ENCODE measurements around the gene NPAT. TPM values are rescaled to one million over a fixed set of nuclear protein-coding genes. Genes with fewer than 3 reads are reported as not detected.
"Not testable (repeated sequence)": the region's sequence is repeated elsewhere in the genome, so short reads cannot be mapped to it uniquely, and the experiment has no call there.

Gene NPAT
- total RNA-seq, 1 donor from 2014 or later: 39.2 TPM

- no peaks in the 10 kb centered on the region for H3K9me3 Mint-ChIP-seq
- Histone ChIP-seq H3K4me2 (peak within 1 kb of the TSS; percentile 87), H3K79me2 (ENCODE audit: low read depth) (no peaks in the 10 kb centered on the region), H3F3A (ENCODE audit: low read depth) (no peaks in the 10 kb centered on the region), H3K9me3 (ENCODE audit: low read depth) (no peaks in the 10 kb centered on the region), H3K27ac (no peak within 1 kb of the TSS), H3K4me3 (peak within 1 kb of the TSS; percentile 62), H4K20me1 (ENCODE audit: low read depth) (peaks cover 5% of the 10 kb centered on the region), H3K36me3 (no peaks in the 10 kb centered on the region), H3K4me1 (no peaks in the 10 kb centered on the region), H3K27me3 (peaks cover 13% of the 10 kb centered on the region), H2AFZ (replicated peaks) (peak within 1 kb of the TSS; percentile 97), H3K9ac (no peak within 1 kb of the TSS)
- peaks cover 7% of the 10 kb centered on the region for H3K27me3 Mint-ChIP-seq (ENCODE audit: insufficient read depth, low read depth)
- no peak within 1 kb of the TSS for H3K27ac Mint-ChIP-seq
- peaks cover 8% of the 10 kb centered on the region for H3K36me3 Mint-ChIP-seq
- peak; percentile 36 for TF ChIP-seq CTCF (IDR thresholded peaks at IDR 0.05)
- TF ChIP-seq EZH2phosphoT487 (IDR thresholded peaks at IDR 0.05): no peak
- peak; percentile 95 for DNase-seq (ENCODE audit: low spot score)
- H3K4me3 Mint-ChIP-seq: peak within 1 kb of the TSS; percentile 91
- H3K4me1 Mint-ChIP-seq: peaks cover 9% of the 10 kb centered on the region
Measured at GRCh38 chr11:108121274-108122155, 100.9 kb downstream of the NPAT start, which contains the start of gene ACAT1. Gene ACAT1 (plus strand): TSS chr11:108121567. CDS start chr11:108121607, 40 bp downstream.

GRCh38 chr11:108120936-108121273 lies 101.5 kb downstream of the NPAT start:
- H2AFZ ChIP-seq (replicated peaks): peak overlapping the region; percentile 97

GRCh38 chr11:108117746-108118371 lies 104.6 kb downstream of the NPAT start:
- no peaks in the 10 kb centered on the region for H3K27me3 Mint-ChIP-seq (ENCODE audit: insufficient read depth, low read depth)
- Histone ChIP-seq H3K4me3 (no peak overlapping the region), H3K4me1 (peaks cover 5% of the 10 kb centered on the region), H3K9ac (no peak overlapping the region), H3K9me3 (ENCODE audit: low read depth) (no peaks in the 10 kb centered on the region), H3K27me3 (peaks cover 13% of the 10 kb centered on the region), H3K36me3 (no peaks in the 10 kb centered on the region), H4K20me1 (ENCODE audit: low read depth) (peaks cover 7% of the 10 kb centered on the region), H3K79me2 (ENCODE audit: low read depth) (no peaks in the 10 kb centered on the region), H2AFZ (replicated peaks) (no peak overlapping the region), H3K27ac (no peak overlapping the region), H3K4me2 (no peak overlapping the region), H3F3A (ENCODE audit: low read depth) (peaks cover 3% of the 10 kb centered on the region)
- H3K27ac Mint-ChIP-seq: no peak overlapping the region
- TF ChIP-seq EZH2 (IDR thresholded peaks at IDR 0.05) (no peak), CTCF (IDR thresholded peaks at IDR 0.05) (peak; percentile 66)
- no peaks in the 10 kb centered on the region for H3K9me3 Mint-ChIP-seq
- peaks cover under 1% of the 10 kb centered on the region for H3K36me3 Mint-ChIP-seq
- peak; percentile 38 for DNase-seq (ENCODE audit: low spot score)
- peaks cover 23% of the 10 kb centered on the region for H3K4me1 Mint-ChIP-seq
- H3K4me3 Mint-ChIP-seq: no peak overlapping the region

More at GRCh38 chr11:108120936-108121273, 101.5 kb downstream of the NPAT start:
- peaks cover 15% of the 10 kb centered on the region for H3K4me1 Mint-ChIP-seq
- not testable (repeated sequence) for H3K27ac Mint-ChIP-seq; H3K4me1 ChIP-seq; H3K79me2 ChIP-seq (ENCODE audit: low read depth); H3F3A ChIP-seq (ENCODE audit: low read depth); H3K9me3 Mint-ChIP-seq; H3K36me3 Mint-ChIP-seq; H3K36me3 ChIP-seq; H3K9me3 ChIP-seq (ENCODE audit: low read depth); H4K20me1 ChIP-seq (ENCODE audit: low read depth); H3K27ac ChIP-seq; H3K27me3 Mint-ChIP-seq (ENCODE audit: insufficient read depth, low read depth); DNase-seq (ENCODE audit: low spot score); H3K9ac ChIP-seq
- H3K4me3 Mint-ChIP-seq: peak overlapping the region; percentile 91
- H3K4me3 ChIP-seq: peak overlapping the region; percentile 62
- peak overlapping the region; percentile 87 for H3K4me2 ChIP-seq
- H3K27me3 ChIP-seq: peaks cover 13% of the 10 kb centered on the region

Measured in neural progenitor cell (in vitro differentiated cells).